ENCODE measurements around the gene NUP62. TPM values are rescaled to one million over a fixed set of nuclear protein-coding genes. Genes with fewer than 3 reads are reported as not detected.

NUP62 gene
- total RNA-seq, 1 donor from 2014 or later, result 26.8 TPM

- intact Hi-C loops (cut with DNase I), result no loop called here
- no peak for DNase-seq (ENCODE audit: low spot score)
Measured at GRCh38 chr19:49911381-49912145, 17.7 kb downstream of the NUP62 start.

- DNase-seq (ENCODE audit: low spot score), result no peak
- intact Hi-C loops (cut with DNase I), result no loop called here
Measured at GRCh38 chr19:49910179-49910578, 19.1 kb downstream of the NUP62 start.

GRCh38 chr19:49908480-49909420 lies 20.6 kb downstream of the NUP62 start:
- no peak for DNase-seq (ENCODE audit: low spot score)
- intact Hi-C loops (cut with DNase I), result no loop called here

GRCh38 chr19:49907745-49908446 lies 21.4 kb downstream of the NUP62 start:
- intact Hi-C loops (cut with DNase I), result no loop called here
- no peak for DNase-seq (ENCODE audit: low spot score)

- DNase-seq (ENCODE audit: low spot score), result no peak
- intact Hi-C loops (cut with DNase I), result no loop called here
Measured at GRCh38 chr19:49906879-49907564, 22.3 kb downstream of the NUP62 start.

GRCh38 chr19:49904136-49904535 lies 25.2 kb downstream of the NUP62 start:
- intact Hi-C loops (cut with DNase I), result no loop called here
- DNase-seq (ENCODE audit: low spot score), result no peak

GRCh38 chr19:49896863-49897621 lies 32.3 kb downstream of the NUP62 start, which contains the start of gene IL4I1:
Gene IL4I1 (minus strand): TSS chr19:49896887. CDS start chr19:49896160, 727 bp downstream.
- intact Hi-C loops (cut with DNase I), result no loop called here
- DNase-seq (ENCODE audit: low spot score), result no peak

- DNase-seq (ENCODE audit: low spot score), result no peak
- intact Hi-C loops (cut with DNase I), result no loop called here
Measured at GRCh38 chr19:49895566-49896297, 33.6 kb downstream of the NUP62 start.

- intact Hi-C loops (cut with DNase I), result no loop called here
- DNase-seq (ENCODE audit: low spot score), result no peak
Measured at GRCh38 chr19:49894879-49895565, 34.3 kb downstream of the NUP62 start.

GRCh38 chr19:49894011-49894664 lies 35.2 kb downstream of the NUP62 start:
- intact Hi-C loops (cut with DNase I), result no loop called here
- DNase-seq (ENCODE audit: low spot score), result no peak

- intact Hi-C loops (cut with DNase I), result no loop called here
- no peak for DNase-seq (ENCODE audit: low spot score)
Measured at GRCh38 chr19:49892716-49893115, 36.6 kb downstream of the NUP62 start.

- no peak for DNase-seq (ENCODE audit: low spot score)
- intact Hi-C loops (cut with DNase I), result no loop called here
Measured at GRCh38 chr19:49891393-49891792, 37.9 kb downstream of the NUP62 start.

GRCh38 chr19:49890349-49891311 lies 38.7 kb downstream of the NUP62 start:
- DNase-seq (ENCODE audit: low spot score), result no peak
- intact Hi-C loops (cut with DNase I), result no loop called here

GRCh38 chr19:49889687-49890348 lies 39.5 kb downstream of the NUP62 start:
- DNase-seq (ENCODE audit: low spot score), result peak; percentile 90

GRCh38 chr19:49889038-49889686 lies 40.1 kb downstream of the NUP62 start:
- no peak for DNase-seq (ENCODE audit: low spot score)
- intact Hi-C loops (cut with DNase I), result no loop called here

More at GRCh38 chr19:49889687-49890348, 39.5 kb downstream of the NUP62 start:
- intact Hi-C loops (cut with DNase I), result no loop called here

Data from cardiac septum (tissue), 1 donor.